Fibroblast of lung (primary cell): ENCODE results near the gene SBNO1. TPM values are rescaled to one million over a fixed set of nuclear protein-coding genes. Genes with fewer than 3 reads are reported as not detected.

Source experiments
- DNase-seq, 2 donors: peaks; one replicate each; pipeline versions ENCODE4 v3.0.0 to v3.0.0-alpha.2; 2010; ENCODE audit warnings: low read depth in 2 of 2
- H2AFZ ChIP-seq: 2 replicates; pipeline ENCODE4 v1.5.1; 2012; ENCODE audit warnings: low read length, control low read depth, inconsistent platforms
- H3K27ac ChIP-seq: 2 replicates; pipeline ENCODE4 v1.5.1; 2011; ENCODE audit warnings: low read length, control low read depth; ENCODE audit not compliant: insufficient read depth
- H3K27me3 ChIP-seq: 2 replicates; pipeline ENCODE4 v1.5.1; 2011; ENCODE audit warnings: mild to moderate bottlenecking, low read length; ENCODE audit not compliant: control insufficient read depth, insufficient read depth
- H3K36me3 ChIP-seq: 2 replicates; pipeline ENCODE4 v1.5.1; 2011; ENCODE audit warnings: low read length; ENCODE audit not compliant: control insufficient read depth, insufficient read depth
- H3K4me1 ChIP-seq: 2 replicates; pipeline ENCODE4 v1.5.1; 2011; ENCODE audit warnings: low read length; ENCODE audit not compliant: control insufficient read depth, insufficient read depth; ENCODE audit errors: extremely low read depth
- H3K4me2 ChIP-seq: 2 replicates; pipeline ENCODE4 v1.5.1; 2011; ENCODE audit warnings: low read length, control low read depth; ENCODE audit not compliant: insufficient read depth; ENCODE audit errors: extremely low read depth
- H3K4me3 ChIP-seq, 4 experiments: fragments of 200-600 bp in 1 of 4; sonication (generic) in 1 of 4; replicated peaks in 1 of 4; 2 replicates each; pipeline ENCODE4 v1.5.1; 2011 to 2016; ENCODE audit warnings: low read length in 4 of 4, low read depth in 3 of 4, mild to moderate bottlenecking in 3 of 4, control low read depth in 2 of 4, inconsistent platforms in 1 of 4, mixed read lengths in 1 of 4; ENCODE audit not compliant: insufficient read depth in 1 of 4; ENCODE audit errors: control extremely low read depth in 1 of 4
- H3K79me2 ChIP-seq: 2 replicates; pipeline ENCODE4 v1.5.1; 2012; ENCODE audit warnings: mild to moderate bottlenecking, low read length, inconsistent platforms; ENCODE audit not compliant: control insufficient read depth, insufficient read depth
- H3K9ac ChIP-seq: 2 replicates; pipeline ENCODE4 v1.5.1; 2011; ENCODE audit warnings: mild to moderate bottlenecking, low read length, control low read depth; ENCODE audit not compliant: insufficient read depth
- H3K9me3 ChIP-seq: 2 replicates; pipeline ENCODE4 v1.5.1; 2012; ENCODE audit warnings: low read depth, low read length; ENCODE audit not compliant: control insufficient read depth, insufficient read depth
- H4K20me1 ChIP-seq: 2 replicates; pipeline ENCODE4 v1.5.1; 2011; ENCODE audit warnings: low read length; ENCODE audit not compliant: control insufficient read depth, insufficient read depth; ENCODE audit errors: extremely low read depth
- CTCF ChIP-seq, 2 donors: IDR thresholded peaks in 1 of 2; conservative IDR thresholded peaks in 1 of 2; 1 replicate in 1 of 2; 2 replicates in 1 of 2; pipeline ENCODE4 v1.5.1; 2011 to 2012; ENCODE audit warnings: low read length in 2 of 2, control low read depth in 1 of 2, inconsistent platforms in 1 of 2, low read depth in 1 of 2, mild to moderate bottlenecking in 1 of 2
- EZH2 ChIP-seq: IDR thresholded peaks from 2 replicates; pipeline ENCODE4 v1.5.1; 2012; ENCODE audit warnings: low read length, control low read depth, mild to moderate bottlenecking; ENCODE audit errors: missing control alignments
- polyA plus RNA-seq, 2 donors: library from polyadenylated mRNA; depleted of rRNA in 1 of 2; stranded (reverse) in 1 of 2; unstranded in 1 of 2; fragments of >200 nt; gene quantifications; 2 replicates each; pipeline ENCODE4 v1.2.1, GENCODE V29; 2011 to 2012; ENCODE audit warnings: missing spikeins in 1 of 2
- total RNA-seq: library from RNA; depleted of rRNA; stranded (reverse); fragments of >200 nt; gene quantifications from 2 replicates; pipeline ENCODE4 v1.2.1, GENCODE V29; 2014

Gene SBNO1
- total and polyA plus RNA-seq, 2 donors (not counting 1 experiment from before 2014, with no cell fraction given), result 15.6 to 20.8 TPM

- Histone ChIP-seq H3K9ac (no peak overlapping the region), H3K36me3 (peaks cover 29% of the 10 kb centered on the region), H2AFZ (no peak overlapping the region), H3K27me3 (no peaks in the 10 kb centered on the region), H3K9me3 (no peaks in the 10 kb centered on the region), H4K20me1 (no peaks in the 10 kb centered on the region), H3K4me3 (no peak overlapping the region), H3K4me1 (peaks cover 9% of the 10 kb centered on the region), H3K27ac (no peak overlapping the region), H3K79me2 (peaks cover 55% of the 10 kb centered on the region), H3K4me2 (no peak overlapping the region)
- DNase-seq, result no peak
- TF ChIP-seq CTCF (conservative IDR thresholded peaks at IDR 0.05 in 1 of 2, IDR thresholded peaks at IDR 0.05 in 1 of 2; ENCODE audit: low read depth in 1 of 2, low read length in 2 of 2) (no peak), EZH2 (no peak)
These were observed 98.6 kb downstream of the SBNO1 start for GRCh38 chr12:123265851-123266678.

- no peaks in the 10 kb centered on the region for H3K9me3 ChIP-seq
- no peak overlapping the region for H3K4me3 ChIP-seq
- no peak overlapping the region for H3K9ac ChIP-seq
- no peak overlapping the region for H2AFZ ChIP-seq
- peaks cover 43% of the 10 kb centered on the region for H3K79me2 ChIP-seq
- TF ChIP-seq EZH2 (no peak), CTCF (conservative IDR thresholded peaks at IDR 0.05 in 1 of 2, IDR thresholded peaks at IDR 0.05 in 1 of 2; ENCODE audit: low read depth in 1 of 2, low read length in 2 of 2) (no peak)
- H3K27me3 ChIP-seq, result no peaks in the 10 kb centered on the region
- no peaks in the 10 kb centered on the region for H4K20me1 ChIP-seq
- no peak overlapping the region for H3K4me2 ChIP-seq
- no peak for DNase-seq
- H3K4me1 ChIP-seq, result peaks cover 5% of the 10 kb centered on the region
- peaks cover 29% of the 10 kb centered on the region for H3K36me3 ChIP-seq
- H3K27ac ChIP-seq, result no peak overlapping the region
These were observed 100.0 kb downstream of the SBNO1 start for GRCh38 chr12:123264642-123265041.

GRCh38 chr12:123263196-123263817 lies 101.3 kb downstream of the SBNO1 start:
- no peak for DNase-seq
- H3K4me1 ChIP-seq, result no peaks in the 10 kb centered on the region
- no peaks in the 10 kb centered on the region for H4K20me1 ChIP-seq
- H3K4me3 ChIP-seq, result no peak overlapping the region
- H3K27ac ChIP-seq, result no peak overlapping the region
- H3K9ac ChIP-seq, result no peak overlapping the region
- H3K36me3 ChIP-seq, result peaks cover 30% of the 10 kb centered on the region
- H3K27me3 ChIP-seq, result no peaks in the 10 kb centered on the region
- H3K79me2 ChIP-seq, result peaks cover 31% of the 10 kb centered on the region
- no peak overlapping the region for H2AFZ ChIP-seq
- H3K4me2 ChIP-seq, result no peak overlapping the region
- TF ChIP-seq CTCF (conservative IDR thresholded peaks at IDR 0.05 in 1 of 2, IDR thresholded peaks at IDR 0.05 in 1 of 2; ENCODE audit: low read depth in 1 of 2, low read length in 2 of 2) (no peak), EZH2 (no peak)
- H3K9me3 ChIP-seq, result no peaks in the 10 kb centered on the region
